Nephron progenitor cell (in vitro differentiated cells): ENCODE results near the gene PIP4P1.
A peak's percentile ranks its signal among the peaks of the same experiment; 100 is the strongest.
"Not testable (repeated sequence)": the region's sequence is repeated elsewhere in the genome, so short reads cannot be mapped to it uniquely, and the experiment has no call there.

Experiments
- DNase-seq: peaks from one replicate; pipeline ENCODE4 v3.0.0; 2021
- H3K27ac Mint-ChIP-seq: 2 replicates; pipeline ENCODE4 v1.8.0; 2021; ENCODE audit warnings: mild to moderate bottlenecking, moderate library complexity, mixed read lengths
- H3K27me3 Mint-ChIP-seq: 2 replicates; pipeline ENCODE4 v1.8.0; 2021; ENCODE audit warnings: mild to moderate bottlenecking, low read depth, mixed read lengths; ENCODE audit not compliant: poor library complexity
- H3K36me3 Mint-ChIP-seq: 2 replicates; pipeline ENCODE4 v1.8.0; 2021; ENCODE audit warnings: low read depth, mixed read lengths
- H3K4me1 Mint-ChIP-seq: 2 replicates; pipeline ENCODE4 v1.8.0; 2021; ENCODE audit warnings: mixed read lengths
- H3K4me3 Mint-ChIP-seq: 2 replicates; pipeline ENCODE4 v1.8.0; 2021; ENCODE audit warnings: mild to moderate bottlenecking, moderate library complexity, mixed read lengths
- H3K9me3 Mint-ChIP-seq: 2 replicates; pipeline ENCODE4 v1.8.0; 2021; ENCODE audit warnings: mild to moderate bottlenecking, moderate library complexity, mixed read lengths
- TF ChIP-seq, protein P1 (sequence below): fragments of 200-600 bp; sonication (generic); IDR thresholded peaks from 2 replicates; pipeline ENCODE4 v1.5.0; 2021; ENCODE audit warnings: antibody characterized with exemption

The PIP4P1 gene

GRCh38 chr14:20461225-20462141, at the start of gene PIP4P1:
Gene PIP4P1, minus strand, starts transcription at chr14:20461434. Its CDS starts 109 bp downstream, at chr14:20461325.
- H3K9me3 Mint-ChIP-seq = no peaks in the 10 kb centered on the region
- H3K27me3 Mint-ChIP-seq = peaks cover 2% of the 10 kb centered on the region
- peaks cover 15% of the 10 kb centered on the region for H3K36me3 Mint-ChIP-seq
- H3K4me3 Mint-ChIP-seq = peak within 1 kb of the TSS; percentile 88
- H3K4me1 Mint-ChIP-seq = peaks cover 32% of the 10 kb centered on the region
- peak within 1 kb of the TSS; percentile 89 for H3K27ac Mint-ChIP-seq
- DNase-seq = peak; percentile 99
- TF ChIP-seq, protein P1, sequence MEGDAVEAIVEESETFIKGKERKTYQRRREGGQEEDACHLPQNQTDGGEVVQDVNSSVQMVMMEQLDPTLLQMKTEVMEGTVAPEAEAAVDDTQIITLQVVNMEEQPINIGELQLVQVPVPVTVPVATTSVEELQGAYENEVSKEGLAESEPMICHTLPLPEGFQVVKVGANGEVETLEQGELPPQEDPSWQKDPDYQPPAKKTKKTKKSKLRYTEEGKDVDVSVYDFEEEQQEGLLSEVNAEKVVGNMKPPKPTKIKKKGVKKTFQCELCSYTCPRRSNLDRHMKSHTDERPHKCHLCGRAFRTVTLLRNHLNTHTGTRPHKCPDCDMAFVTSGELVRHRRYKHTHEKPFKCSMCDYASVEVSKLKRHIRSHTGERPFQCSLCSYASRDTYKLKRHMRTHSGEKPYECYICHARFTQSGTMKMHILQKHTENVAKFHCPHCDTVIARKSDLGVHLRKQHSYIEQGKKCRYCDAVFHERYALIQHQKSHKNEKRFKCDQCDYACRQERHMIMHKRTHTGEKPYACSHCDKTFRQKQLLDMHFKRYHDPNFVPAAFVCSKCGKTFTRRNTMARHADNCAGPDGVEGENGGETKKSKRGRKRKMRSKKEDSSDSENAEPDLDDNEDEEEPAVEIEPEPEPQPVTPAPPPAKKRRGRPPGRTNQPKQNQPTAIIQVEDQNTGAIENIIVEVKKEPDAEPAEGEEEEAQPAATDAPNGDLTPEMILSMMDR = no peak

DNA sequence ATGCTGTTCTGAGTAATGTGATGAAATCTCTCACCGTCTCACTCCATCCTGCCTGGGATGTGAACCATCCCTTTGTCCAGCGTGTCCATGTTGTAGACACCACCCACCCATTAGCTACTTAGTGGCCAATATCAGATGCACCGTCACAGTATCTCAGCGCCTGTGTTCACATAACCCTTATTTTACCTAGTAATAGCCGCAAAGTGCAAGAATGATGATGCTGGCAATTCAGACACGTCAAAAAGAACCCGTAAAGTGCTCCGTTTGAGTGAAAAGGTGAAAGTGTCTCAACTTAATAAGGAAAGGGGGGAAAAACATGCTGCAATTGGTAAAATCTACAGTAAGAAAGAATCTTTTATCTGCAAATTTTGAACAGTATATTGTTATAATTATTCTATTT, 47.1 kb upstream of the PIP4P1 start:
- TF ChIP-seq, protein P1 = no peak
- Mint-ChIP-seq H3K9me3 (peaks cover 21% of the 10 kb centered on the region), H3K36me3 (no peaks in the 10 kb centered on the region), H3K27me3 (peaks cover 5% of the 10 kb centered on the region), H3K4me3 (no peak overlapping the region), H3K27ac (no peak overlapping the region), H3K4me1 (peaks cover 22% of the 10 kb centered on the region)
- DNase-seq = no peak

DNA sequence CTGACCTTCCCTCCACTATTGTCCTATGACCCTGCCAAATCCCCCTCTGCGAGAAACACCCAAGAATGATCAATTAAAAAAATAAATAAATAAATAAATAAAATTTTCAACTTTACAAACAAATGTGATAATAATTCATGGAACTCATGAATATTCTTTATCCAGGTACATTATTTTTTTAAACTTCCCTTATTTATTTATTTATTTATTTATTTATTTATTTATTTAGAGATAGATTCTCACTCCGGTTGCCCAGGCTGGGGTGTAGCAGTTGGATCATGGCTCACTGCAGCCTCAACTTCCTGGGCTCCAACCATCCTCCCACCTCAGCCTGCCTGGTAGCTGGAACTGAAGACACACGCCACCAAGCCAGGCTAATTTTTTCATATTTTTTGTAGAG, 46.3 kb upstream of the PIP4P1 start:
- not testable (repeated sequence) for H3K36me3 Mint-ChIP-seq, DNase-seq, H3K27me3 Mint-ChIP-seq, H3K27ac Mint-ChIP-seq, H3K4me3 Mint-ChIP-seq
- Mint-ChIP-seq H3K4me1 (peaks cover 17% of the 10 kb centered on the region), H3K9me3 (peaks cover 21% of the 10 kb centered on the region)

- H3K9me3 Mint-ChIP-seq = peaks cover 21% of the 10 kb centered on the region
- H3K4me1 Mint-ChIP-seq = peaks cover 12% of the 10 kb centered on the region
- not testable (repeated sequence) for H3K27ac Mint-ChIP-seq, DNase-seq, H3K4me3 Mint-ChIP-seq, H3K36me3 Mint-ChIP-seq, H3K27me3 Mint-ChIP-seq
Measured at GRCh38 chr14:20506752-20507151, 45.5 kb upstream of the PIP4P1 start.

DNA sequence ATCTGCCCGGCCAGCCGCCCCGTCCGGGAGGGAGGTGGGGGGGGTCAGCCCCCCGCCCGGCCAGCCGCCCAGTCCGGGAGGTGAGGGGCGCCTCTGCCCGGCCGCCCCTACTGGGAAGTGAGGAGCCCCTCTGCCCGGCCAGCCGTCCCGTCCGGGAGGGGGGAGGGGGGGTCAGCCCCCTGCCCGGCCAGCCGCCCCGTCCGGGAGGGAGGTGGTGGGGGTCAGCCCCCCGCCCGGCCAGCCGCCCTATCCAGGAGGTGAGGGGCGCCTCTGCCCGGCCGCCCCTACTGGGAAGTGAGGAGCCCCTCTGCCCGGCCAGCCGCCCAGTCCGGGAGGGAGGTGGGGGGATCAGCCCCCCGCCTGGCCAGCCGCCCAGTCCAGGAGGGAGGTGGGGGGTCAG, 45.0 kb upstream of the PIP4P1 start:
- H3K27me3 Mint-ChIP-seq, H3K27ac Mint-ChIP-seq, H3K4me1 Mint-ChIP-seq, DNase-seq, H3K36me3 Mint-ChIP-seq, H3K4me3 Mint-ChIP-seq: not testable (repeated sequence)
- peaks cover 21% of the 10 kb centered on the region for H3K9me3 Mint-ChIP-seq

GRCh38 chr14:20503898-20504297, 42.7 kb upstream of the PIP4P1 start:
- H3K27ac Mint-ChIP-seq = peak overlapping the region; percentile 4
- DNase-seq = no peak
- peaks cover 24% of the 10 kb centered on the region for H3K4me1 Mint-ChIP-seq
- TF ChIP-seq, protein P1 = no peak
- peak overlapping the region; percentile 7 for H3K4me3 Mint-ChIP-seq
- peaks cover 3% of the 10 kb centered on the region for H3K27me3 Mint-ChIP-seq
- H3K36me3 Mint-ChIP-seq = no peaks in the 10 kb centered on the region
- H3K9me3 Mint-ChIP-seq = peaks cover 21% of the 10 kb centered on the region

GRCh38 chr14:20501346-20501745, 40.1 kb upstream of the PIP4P1 start:
- TF ChIP-seq, protein P1 = no peak
- no peak overlapping the region for H3K27ac Mint-ChIP-seq
- no peak for DNase-seq
- no peaks in the 10 kb centered on the region for H3K36me3 Mint-ChIP-seq
- H3K4me1 Mint-ChIP-seq = peaks cover 30% of the 10 kb centered on the region
- peaks cover 13% of the 10 kb centered on the region for H3K9me3 Mint-ChIP-seq
- H3K4me3 Mint-ChIP-seq = no peak overlapping the region
- H3K27me3 Mint-ChIP-seq = peaks cover 8% of the 10 kb centered on the region
